GM19324 (cell line): ENCODE measurements around the gene KRTAP10-7.
"Not testable (repeated sequence)": the region's sequence is repeated elsewhere in the genome, so short reads cannot be mapped to it uniquely, and the experiment has no call there.

Experiments used
- ATAC-seq: cut with Tn5 transposase; IDR thresholded peaks from one replicate; pipeline ENCODE4 v1.9.1; 2021; ENCODE audit warnings: mild to moderate bottlenecking, moderate library complexity; ENCODE audit not compliant: unreplicated experiment, low FRiP score

The KRTAP10-7 gene

GRCh38 chr21:44571296-44571695, 29.1 kb upstream of the KRTAP10-7 start:
- no peak for ATAC-seq

- ATAC-seq, result no peak
Observed at GRCh38 chr21:44571844-44572782, 28.3 kb upstream of the KRTAP10-7 start.

- ATAC-seq, result no peak
Observed at GRCh38 chr21:44572959-44573583, 27.3 kb upstream of the KRTAP10-7 start.

- not testable (repeated sequence) for ATAC-seq
Observed at GRCh38 chr21:44573630-44574456, 26.6 kb upstream of the KRTAP10-7 start, which contains the start of gene KRTAP10-4. TSS of gene KRTAP10-4 (plus strand) at chr21:44573729. CDS start at chr21:44573759, 30 bp downstream.

- ATAC-seq, result no peak
Observed at GRCh38 chr21:44574457-44575306, 25.7 kb upstream of the KRTAP10-7 start.

- no peak for ATAC-seq
Observed at GRCh38 chr21:44575307-44576024, 24.9 kb upstream of the KRTAP10-7 start.

- no peak for ATAC-seq
Observed at GRCh38 chr21:44576025-44576420, 24.4 kb upstream of the KRTAP10-7 start.

GRCh38 chr21:44578371-44579055, 21.9 kb upstream of the KRTAP10-7 start:
- ATAC-seq, result no peak

- ATAC-seq, result no peak
Observed at GRCh38 chr21:44579056-44579832, 21.2 kb upstream of the KRTAP10-7 start.

GRCh38 chr21:44579833-44580144, 20.6 kb upstream of the KRTAP10-7 start:
- no peak for ATAC-seq

GRCh38 chr21:44580231-44580821, 20.1 kb upstream of the KRTAP10-7 start, which contains the start of gene KRTAP10-5:
TSS of gene KRTAP10-5 (minus strand) at chr21:44580604. CDS start at chr21:44580578, 26 bp downstream.
- not testable (repeated sequence) for ATAC-seq

- ATAC-seq, result no peak
Observed at GRCh38 chr21:44581158-44581557, 19.2 kb upstream of the KRTAP10-7 start.

- no peak for ATAC-seq
Observed at GRCh38 chr21:44582055-44582454, 18.3 kb upstream of the KRTAP10-7 start.

- ATAC-seq, result no peak
Observed at GRCh38 chr21:44583089-44583799, 17.2 kb upstream of the KRTAP10-7 start.

- ATAC-seq, result no peak
Observed at GRCh38 chr21:44583800-44584147, 16.6 kb upstream of the KRTAP10-7 start.

- ATAC-seq, result no peak
Observed at GRCh38 chr21:44585892-44586291, 14.5 kb upstream of the KRTAP10-7 start.

GRCh38 chr21:44589094-44589493, 11.3 kb upstream of the KRTAP10-7 start:
- no peak for ATAC-seq
